Hematopoietic multipotent progenitor cell (in vitro differentiated cells): Measurements from ENCODE around the gene NR3C1. TPM values are rescaled to one million over a fixed set of nuclear protein-coding genes. Genes with fewer than 3 reads are reported as not detected.

Experiments
- DNase-seq, 3 donors: peaks; one replicate each; pipeline ENCODE4 v3.0.0-alpha.2; 2011 to 2015; ENCODE audit warnings: low read depth in 2 of 3, low spot score in 2 of 3
- total RNA-seq: library from RNA; depleted of rRNA; stranded (reverse); fragments of >200 nt; gene quantifications from one replicate; pipeline ENCODE4 v1.2.3, GENCODE V29; 2012

NR3C1 gene
- total RNA-seq, 1 donor, result 39.9 TPM

GRCh38 chr5:143244000-143244736, 159.3 kb downstream of the NR3C1 start:
- DNase-seq, result no peak

GRCh38 chr5:143243103-143243502, 160.4 kb downstream of the NR3C1 start:
- no peak for DNase-seq

- no peak for DNase-seq
Measured at GRCh38 chr5:143241892-143242291, 161.6 kb downstream of the NR3C1 start.

- DNase-seq, result no peak
Measured at GRCh38 chr5:143239882-143240518, 163.5 kb downstream of the NR3C1 start.

- no peak for DNase-seq
Measured at GRCh38 chr5:143238620-143239019, 164.9 kb downstream of the NR3C1 start.

GRCh38 chr5:143237664-143238063, 165.8 kb downstream of the NR3C1 start:
- no peak for DNase-seq

GRCh38 chr5:143236682-143237081, 166.8 kb downstream of the NR3C1 start:
- no peak for DNase-seq

- no peak for DNase-seq
Measured at GRCh38 chr5:143235423-143235822, 168.1 kb downstream of the NR3C1 start.

- no peak for DNase-seq
Measured at GRCh38 chr5:143234162-143234842, 169.2 kb downstream of the NR3C1 start.

- DNase-seq, result no peak
Measured at GRCh38 chr5:143233031-143233430, 170.5 kb downstream of the NR3C1 start.

GRCh38 chr5:143231973-143232812, 171.3 kb downstream of the NR3C1 start:
- no peak for DNase-seq

- no peak for DNase-seq
Measured at GRCh38 chr5:143231416-143231815, 172.1 kb downstream of the NR3C1 start.

GRCh38 chr5:143230676-143230996, 172.8 kb downstream of the NR3C1 start:
- DNase-seq, result no peak

GRCh38 chr5:143229896-143230675, 173.4 kb downstream of the NR3C1 start:
- peak in 1 of 3 donors; percentile 69 for DNase-seq

- DNase-seq, result no peak
Measured at GRCh38 chr5:143229426-143229895, 174.0 kb downstream of the NR3C1 start.

GRCh38 chr5:143228597-143229293, 174.7 kb downstream of the NR3C1 start:
- DNase-seq, result no peak
